IMR-90 (cell line): Measurements from ENCODE around the gene MCM8. TPM values are rescaled to one million over a fixed set of nuclear protein-coding genes. Genes with fewer than 3 reads are reported as not detected.

Experiments
- ATAC-seq: fragments of 200-7000 bp; cut with Tn5 transposase; 2 replicates; pipeline ENCODE4 v1.9.1; 2020; ENCODE audit warnings: low read depth, mild to moderate bottlenecking, moderate library complexity
- BruUV-seq: library from RNA; stranded (reverse); fragments of 400-500 nt; replicated peaks from 2 replicates; lab custom pipeline; 2021; lab: Mats Ljungman, UMichigan
- CTCF ChIA-PET: fragments of 300-600 bp; formaldehyde crosslinking; extraction: SDS; loops from one replicate; lab custom pipeline; 2021; ENCODE audit warnings: antibody characterized with exemption; lab: Yijun Ruan, JAX
- POLR2A ChIA-PET: fragments of 300-600 bp; sonication (Branson Sonifier 250); formaldehyde crosslinking; loops from one replicate; lab custom pipeline; 2022; ENCODE audit warnings: antibody characterized with exemption; ENCODE audit not compliant: unreplicated experiment; lab: Charles Lee
- DNase-seq: peaks from one replicate; pipeline ENCODE4 v3.0.0; 2013
- H2AFZ ChIP-seq: replicated peaks from 2 replicates; pipeline ENCODE3; 2013; ENCODE audit warnings: low read length, mild to moderate bottlenecking; ENCODE audit not compliant: poor library complexity
- H2AK5ac ChIP-seq: 2 replicates; pipeline ENCODE4 v1.6.1; 2013; ENCODE audit warnings: low read depth, low read length, inconsistent platforms
- H2AK9ac ChIP-seq: replicated peaks from 2 replicates; pipeline ENCODE3; 2013; ENCODE audit warnings: mild to moderate bottlenecking, low read depth, low read length, moderate library complexity; ENCODE audit not compliant: poor library complexity
- H2BK120ac ChIP-seq: 2 replicates; pipeline ENCODE4 v1.6.1; 2013; ENCODE audit warnings: low read depth, low read length, inconsistent platforms
- H2BK15ac ChIP-seq: 3 replicates; pipeline ENCODE4 v1.6.1; 2013; ENCODE audit warnings: low read depth, low read length, inconsistent platforms
- H2BK20ac ChIP-seq: 2 replicates; pipeline ENCODE4 v1.6.1; 2013; ENCODE audit warnings: low read depth, mild to moderate bottlenecking, inconsistent platforms, low read length, moderate library complexity
- H2BK5ac ChIP-seq: 2 replicates; pipeline ENCODE4 v1.6.1; 2013; ENCODE audit warnings: mild to moderate bottlenecking, low read depth, low read length, inconsistent platforms; ENCODE audit not compliant: poor library complexity, severe bottlenecking
- H3K14ac ChIP-seq: replicated peaks from 2 replicates; pipeline ENCODE4 v1.6.1; 2013; ENCODE audit warnings: low read depth, low read length, inconsistent platforms
- H3K18ac ChIP-seq: 2 replicates; pipeline ENCODE4 v1.6.1; 2013; ENCODE audit warnings: low read depth, low read length, control low read depth
- H3K23ac ChIP-seq: 2 replicates; pipeline ENCODE4 v1.6.1; 2013; ENCODE audit warnings: low read depth, low read length, inconsistent platforms
- H3K27ac ChIP-seq: 2 replicates; pipeline ENCODE4 v1.5.1; 2013; ENCODE audit warnings: mild to moderate bottlenecking, control low read depth, low read length; ENCODE audit not compliant: insufficient read depth
- H3K27me3 ChIP-seq: 2 replicates; pipeline ENCODE4 v1.6.1; 2013; ENCODE audit warnings: low read length; ENCODE audit not compliant: control insufficient read depth, insufficient read depth
- H3K36me3 ChIP-seq: 2 replicates; pipeline ENCODE4 v1.6.1; 2013; ENCODE audit warnings: low read length, mixed read lengths; ENCODE audit not compliant: control insufficient read depth, insufficient read depth
- H3K4ac ChIP-seq: 2 replicates; pipeline ENCODE4 v1.6.1; 2013; ENCODE audit warnings: low read depth, low read length, inconsistent platforms
- H3K4me1 ChIP-seq: 2 replicates; pipeline ENCODE4 v1.6.1; 2013; ENCODE audit warnings: low read length, mixed read lengths; ENCODE audit not compliant: control insufficient read depth, insufficient read depth
- H3K4me2 ChIP-seq: 2 replicates; pipeline ENCODE4 v1.6.1; 2013; ENCODE audit warnings: low read depth, mild to moderate bottlenecking, control low read depth, low read length, moderate library complexity
- H3K4me3 ChIP-seq: 2 replicates; pipeline ENCODE4 v1.5.1; 2013; ENCODE audit warnings: low read depth, mild to moderate bottlenecking, control low read depth, low read length, moderate library complexity; ENCODE audit not compliant: insufficient read depth
- H3K56ac ChIP-seq: 2 replicates; pipeline ENCODE4 v1.6.1; 2013; ENCODE audit warnings: low read length, inconsistent platforms; ENCODE audit not compliant: insufficient read depth; ENCODE audit errors: extremely low read depth
- H3K79me1 ChIP-seq, 2 experiments: 2 replicates each; pipeline ENCODE4 v1.6.1; 2013; ENCODE audit warnings: low read length in 2 of 2, inconsistent platforms in 1 of 2, low read depth in 1 of 2
- H3K9ac ChIP-seq: 2 replicates; pipeline ENCODE4 v1.6.1; 2013; ENCODE audit warnings: low read depth, low read length, control low read depth
- H3K9me1 ChIP-seq: 2 replicates; pipeline ENCODE4 v1.6.1; 2013; ENCODE audit warnings: low read length, inconsistent platforms; ENCODE audit not compliant: insufficient read depth
- H3K9me3 ChIP-seq: 2 replicates; pipeline ENCODE4 v1.6.1; 2013; ENCODE audit warnings: low read length; ENCODE audit not compliant: control insufficient read depth, insufficient read depth
- H4K20me1 ChIP-seq: 2 replicates; pipeline ENCODE4 v1.6.1; 2013; ENCODE audit warnings: low read length, inconsistent platforms; ENCODE audit not compliant: insufficient read depth
- H4K5ac ChIP-seq: 2 replicates; pipeline ENCODE4 v1.6.1; 2013; ENCODE audit warnings: mild to moderate bottlenecking, low read depth, low read length, control low read depth
- H4K8ac ChIP-seq, 2 experiments: 2 replicates each; pipeline ENCODE4 v1.6.1; 2013; ENCODE audit warnings: low read depth in 2 of 2, low read length in 2 of 2, control low read depth in 1 of 2, inconsistent platforms in 1 of 2
- H4K91ac ChIP-seq: 2 replicates; pipeline ENCODE4 v1.6.1; 2013; ENCODE audit warnings: low read depth, low read length, inconsistent platforms; ENCODE audit not compliant: insufficient read depth
- BHLHE40 ChIP-seq: fragments of 150-350 bp; IDR thresholded peaks from 2 replicates; pipeline ENCODE4 v1.6.1; 2016; ENCODE audit warnings: mild to moderate bottlenecking, low read depth, low read length
- CEBPB ChIP-seq: IDR thresholded peaks from 2 replicates; pipeline ENCODE4 v1.6.1; 2012; ENCODE audit warnings: low read depth, low read length, improper control_type of control experiment
- CHD1 ChIP-seq: IDR thresholded peaks from 2 replicates; pipeline ENCODE4 v1.6.1; 2012; ENCODE audit warnings: low read depth, low read length, improper control_type of control experiment
- CTCF ChIP-seq: conservative IDR thresholded peaks from 2 replicates; pipeline ENCODE4 v1.5.1; 2012; ENCODE audit warnings: mild to moderate bottlenecking, low read depth, low read length, improper control_type of control experiment
- ELK1 ChIP-seq: fragments of 150-350 bp; IDR thresholded peaks from 2 replicates; pipeline ENCODE4 v1.6.1; 2016; ENCODE audit warnings: low read depth, mild to moderate bottlenecking, low read length, moderate library complexity, borderline replicate concordance
- FOS ChIP-seq: fragments of 150-350 bp; IDR thresholded peaks from 2 replicates; pipeline ENCODE4 v1.6.1; 2016; ENCODE audit warnings: low read depth, low read length
- MAFK ChIP-seq: IDR thresholded peaks from 2 replicates; pipeline ENCODE4 v1.6.1; 2012; ENCODE audit warnings: low read depth, low read length, improper control_type of control experiment
- MAZ ChIP-seq: IDR thresholded peaks from 2 replicates; pipeline ENCODE4 v1.6.1; 2012; ENCODE audit warnings: low read depth, mild to moderate bottlenecking, low read length, improper control_type of control experiment, moderate library complexity, borderline replicate concordance
- MXI1 ChIP-seq: IDR thresholded peaks from 2 replicates; pipeline ENCODE4 v1.6.1; 2012; ENCODE audit warnings: low read depth, mild to moderate bottlenecking, low read length, moderate library complexity, borderline replicate concordance
- NFE2L2 ChIP-seq: fragments of 150-350 bp; IDR thresholded peaks from 2 replicates; pipeline ENCODE4 v1.6.1; 2016; ENCODE audit warnings: low read depth, mild to moderate bottlenecking, low read length
- POLR2A ChIP-seq: IDR thresholded peaks from 2 replicates; pipeline ENCODE4 v1.6.1; 2012; ENCODE audit warnings: mild to moderate bottlenecking, low read depth, low read length
- RAD21 ChIP-seq: IDR thresholded peaks from 2 replicates; pipeline ENCODE4 v1.6.1; 2012; ENCODE audit warnings: low read length, improper control_type of control experiment
- RCOR1 ChIP-seq: IDR thresholded peaks from 2 replicates; pipeline ENCODE4 v1.6.1; 2012; ENCODE audit warnings: mild to moderate bottlenecking, low read length, improper control_type of control experiment; ENCODE audit not compliant: insufficient replicate concordance
- RFX5 ChIP-seq: IDR thresholded peaks from 2 replicates; pipeline ENCODE4 v1.8.0; 2012; ENCODE audit warnings: low read depth, mild to moderate bottlenecking, low read length, moderate library complexity
- SMC3 ChIP-seq: fragments of 150-350 bp; IDR thresholded peaks from 2 replicates; pipeline ENCODE4 v1.6.1; 2016; ENCODE audit warnings: low read depth, mild to moderate bottlenecking, antibody characterized with exemption, low read length, moderate library complexity
- USF2 ChIP-seq: fragments of 150-350 bp; IDR thresholded peaks from 2 replicates; pipeline ENCODE4 v1.6.1; 2017; ENCODE audit warnings: mild to moderate bottlenecking, antibody characterized with exemption, low read length, low read depth
- WGBS, 2 experiments: methylation state at CpG; one replicate each; pipeline versions ENCODE4 v1.1.5 to v1.1.7; 2013; ENCODE audit warnings: missing lambda C conversion rate in 2 of 2; ENCODE audit not compliant: insufficient read length in 1 of 2; ENCODE audit errors: extremely low coverage in 2 of 2; 5-methylcytosine and 5-hydroxymethylcytosine counted together
- dilution Hi-C: fragments of 300-500 bp; cut with HindIII; formaldehyde crosslinking; loops from one replicate; pipeline ENCODE4 v1.14.3; 2018; ENCODE audit warnings: low sequenced_read_pairs; ENCODE audit not compliant: unreplicated experiment
- in situ Hi-C: fragments of 300-500 bp; cut with MboI; formaldehyde crosslinking; loops from 3 replicates; pipeline ENCODE4 v1.14.3; 2019; ENCODE audit warnings: low sequenced_read_pairs, inconsistent platforms, mixed read lengths
- intact Hi-C: fragments of 100-400 bp; cut with micrococcal nuclease; formaldehyde crosslinking; loops from 2 replicates; pipeline ENCODE4 v1.10.0; 2022
- polyA plus RNA-seq, 3 experiments: library from polyadenylated mRNA; depleted of rRNA; stranded (reverse); fragments of >200 nt; gene quantifications; 2 replicates each; pipeline ENCODE4 v1.2.3, GENCODE V29; 2012; ENCODE audit warnings: low replicate concordance in 1 of 3
- total RNA-seq: library from RNA; depleted of rRNA; stranded (reverse); fragments of >200 nt; gene quantifications from 2 replicates; pipeline ENCODE4 v1.2.3, GENCODE V29; 2012

The MCM8 gene
- total and polyA plus RNA-seq, 2 of the 4 experiments (the other 2 are of a cell fraction), result 4.2 to 11.5 TPM

- intact Hi-C loops, result no loop called here
- Histone ChIP-seq H3K4me2 (no peak overlapping the region), H3K9me3 (no peaks in the 10 kb centered on the region), H4K20me1 (peaks cover 7% of the 10 kb centered on the region; the same call in 1 of the 2 replicates), H3K9me1 (peaks cover 13% of the 10 kb centered on the region), H3K56ac (no peak overlapping the region), H3K4ac (no peak overlapping the region), H3K27me3 (no peaks in the 10 kb centered on the region), H3K36me3 (peaks cover 39% of the 10 kb centered on the region), H4K5ac (no peak overlapping the region), H3K4me3 (no peak overlapping the region), H4K91ac (no peak overlapping the region), H2AFZ (no peak overlapping the region), H3K9ac (no peak overlapping the region), H2BK20ac (no peak overlapping the region), H2BK15ac (no peak overlapping the region), H3K14ac (no peak overlapping the region), H2BK5ac (no peak overlapping the region), H2AK9ac (no peak overlapping the region), H3K79me1 (peaks cover 18 to 27% of the 10 kb centered on the region in 2 experiments), H3K4me1 (peaks cover 6% of the 10 kb centered on the region), H3K27ac (no peak overlapping the region), H2BK120ac (no peak overlapping the region), H3K23ac (no peak overlapping the region), H2AK5ac (no peak overlapping the region), H3K18ac (no peak overlapping the region), H4K8ac (no peak overlapping the region)
- dilution Hi-C loops, result no loop called here
- POLR2A ChIA-PET, result no interaction called here
- CTCF ChIA-PET, result no interaction called here
- DNase-seq, result no peak
- TF ChIP-seq USF2, result no peak
- no peak for TF ChIP-seq MAZ
- TF ChIP-seq RAD21, result no peak
- no peak for TF ChIP-seq RFX5
- no peak for TF ChIP-seq CEBPB
- TF ChIP-seq SMC3, result no peak
- TF ChIP-seq NFE2L2, result no peak
- no peak for TF ChIP-seq ELK1
- TF ChIP-seq CHD1, result no peak
- no peak for TF ChIP-seq CTCF
- no peak for TF ChIP-seq BHLHE40
- no peak for TF ChIP-seq MAFK
- TF ChIP-seq POLR2A, result no peak
- no peak for TF ChIP-seq RCOR1
- no peak for TF ChIP-seq MXI1
- TF ChIP-seq FOS, result no peak
- in situ Hi-C loops, result no loop called here
- BruUV-seq, result no TSS peak
- ATAC-seq, result no peak
- WGBS, 2 experiments, result no CpG with 5 or more reads among the region's 4 CpGs
These were observed 85.8 kb downstream of the MCM8 start for GRCh38 chr20:6036213-6036612.
